DLD1 (cell line): ENCODE results near the gene RASL11A.
"Not testable (repeated sequence)": the region's sequence is repeated elsewhere in the genome, so short reads cannot be mapped to it uniquely, and the experiment has no call there.

Experiments used
- in situ Hi-C: cut with HindIII; loops from 2 replicates; pipeline ENCODE4 v1.10.0; 2017; ENCODE audit warnings: low sequenced_read_pairs

Gene RASL11A, protein sequence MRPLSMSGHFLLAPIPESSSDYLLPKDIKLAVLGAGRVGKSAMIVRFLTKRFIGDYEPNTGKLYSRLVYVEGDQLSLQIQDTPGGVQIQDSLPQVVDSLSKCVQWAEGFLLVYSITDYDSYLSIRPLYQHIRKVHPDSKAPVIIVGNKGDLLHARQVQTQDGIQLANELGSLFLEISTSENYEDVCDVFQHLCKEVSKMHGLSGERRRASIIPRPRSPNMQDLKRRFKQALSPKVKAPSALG

DNA sequence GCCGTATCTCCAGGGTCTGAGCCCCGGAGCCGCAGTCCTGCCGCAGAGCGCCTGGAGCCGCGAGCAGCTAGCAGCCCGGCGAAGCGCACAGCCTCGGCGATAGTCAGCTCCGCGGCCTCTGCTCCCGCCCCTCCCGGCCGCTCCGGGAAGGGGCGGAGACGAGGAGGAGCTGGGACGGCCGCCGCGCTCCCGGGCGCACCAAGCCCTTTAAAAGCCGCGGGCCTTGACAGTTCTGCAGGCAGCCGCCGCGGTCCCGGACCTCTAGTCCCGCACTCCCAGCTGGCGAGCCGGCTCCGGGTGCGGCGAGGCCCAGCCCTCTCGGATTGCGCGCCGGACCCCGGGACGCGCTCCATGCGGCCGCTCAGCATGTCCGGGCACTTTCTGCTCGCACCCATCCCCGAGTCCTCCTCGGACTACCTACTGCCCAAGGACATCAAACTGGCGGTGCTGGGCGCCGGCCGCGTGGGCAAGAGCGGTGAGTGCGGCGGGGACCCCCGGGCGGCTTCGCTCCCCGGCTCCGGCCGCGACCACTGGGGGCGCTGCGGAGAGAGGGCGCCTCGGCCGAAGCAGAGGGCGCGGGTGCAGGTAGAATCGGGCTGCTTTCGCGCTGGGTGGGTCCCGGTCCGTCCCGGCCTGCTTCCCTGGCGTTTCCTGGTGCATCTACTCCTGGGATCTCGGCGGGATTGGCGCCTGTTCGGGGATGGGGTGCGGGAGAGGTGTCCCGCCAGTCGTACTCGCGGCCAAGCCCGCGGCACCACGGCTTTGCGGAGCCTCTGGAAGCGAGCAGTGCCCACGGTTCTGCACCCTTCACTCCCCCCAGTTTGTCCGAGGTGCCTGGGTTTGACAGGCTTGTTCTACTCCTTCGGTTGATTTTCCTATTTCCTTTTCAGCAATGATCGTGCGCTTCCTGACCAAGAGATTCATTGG, at the start of gene RASL11A:
Gene RASL11A (plus strand): TSS at position 237 of the 927 bp plus-strand sequence. CDS start 115 bp downstream, at position 352.
- in situ Hi-C loops = no loop called here

GRCh38 chr13:27222100-27222499, 48.5 kb upstream of the RASL11A start:
- in situ Hi-C loops = not testable (repeated sequence)

DNA sequence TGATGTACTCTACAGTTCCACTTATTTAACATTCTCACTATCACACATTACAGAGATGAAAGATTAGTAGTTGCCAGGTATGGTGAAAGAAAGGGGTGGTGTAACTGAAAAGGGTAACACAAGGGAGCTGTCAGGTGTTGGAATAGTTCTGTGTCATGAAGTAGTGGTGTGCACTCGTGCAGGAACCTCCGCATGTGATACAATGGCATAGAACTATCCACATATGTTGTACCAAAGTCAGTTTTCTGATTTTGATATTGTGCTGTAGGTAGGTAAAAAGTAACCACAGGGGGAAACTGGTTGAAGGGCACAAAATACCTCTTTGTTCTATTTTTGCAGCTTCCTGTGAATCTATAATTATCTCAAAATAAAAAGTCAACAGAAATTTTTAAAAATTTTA, 43.6 kb upstream of the RASL11A start:
- in situ Hi-C loops = no loop called here

- in situ Hi-C loops = no loop called here
Observed at GRCh38 chr13:27228131-27228530, 42.5 kb upstream of the RASL11A start.

DNA sequence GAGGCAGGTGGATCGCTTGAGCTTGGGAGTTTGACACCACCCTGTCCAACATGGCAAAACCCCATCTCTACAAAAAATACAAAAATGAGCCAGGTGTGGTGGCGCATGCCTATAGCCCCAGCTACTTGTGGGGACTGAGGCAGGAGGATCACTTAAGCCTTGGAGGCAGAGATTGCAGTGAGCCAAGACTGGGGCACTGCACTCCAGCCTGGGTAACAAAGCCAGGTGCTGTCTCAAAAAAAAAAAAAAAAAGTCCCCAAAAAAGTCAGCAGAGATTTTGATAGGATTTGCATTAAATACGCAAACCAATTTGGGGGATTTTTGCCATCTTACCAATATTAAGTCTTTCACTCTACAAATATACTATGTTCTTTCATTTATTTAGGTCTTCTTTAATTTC, 41.0 kb upstream of the RASL11A start:
- in situ Hi-C loops = no loop called here

DNA sequence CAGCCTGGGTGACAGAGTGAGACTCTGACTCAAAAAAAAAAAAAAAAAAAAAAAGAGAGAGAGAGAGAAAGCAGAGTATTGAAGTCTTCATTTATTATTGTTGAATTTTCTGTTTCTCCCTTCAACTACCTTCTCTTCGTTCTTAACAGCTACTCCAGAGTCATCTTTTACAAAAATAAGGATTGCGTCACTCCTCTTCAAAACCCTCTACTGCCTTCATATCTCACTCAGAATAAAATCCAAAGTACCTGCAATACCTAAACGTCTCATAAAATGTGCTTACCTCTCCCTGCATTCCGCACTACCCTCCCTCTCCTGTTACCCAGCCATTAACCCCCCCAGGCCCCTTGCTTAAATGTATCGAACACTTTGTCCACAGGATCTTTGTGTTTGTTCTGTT, 36.7 kb upstream of the RASL11A start:
- in situ Hi-C loops = no loop called here

GRCh38 chr13:27236478-27236877, 34.2 kb upstream of the RASL11A start:
- in situ Hi-C loops = no loop called here

DNA sequence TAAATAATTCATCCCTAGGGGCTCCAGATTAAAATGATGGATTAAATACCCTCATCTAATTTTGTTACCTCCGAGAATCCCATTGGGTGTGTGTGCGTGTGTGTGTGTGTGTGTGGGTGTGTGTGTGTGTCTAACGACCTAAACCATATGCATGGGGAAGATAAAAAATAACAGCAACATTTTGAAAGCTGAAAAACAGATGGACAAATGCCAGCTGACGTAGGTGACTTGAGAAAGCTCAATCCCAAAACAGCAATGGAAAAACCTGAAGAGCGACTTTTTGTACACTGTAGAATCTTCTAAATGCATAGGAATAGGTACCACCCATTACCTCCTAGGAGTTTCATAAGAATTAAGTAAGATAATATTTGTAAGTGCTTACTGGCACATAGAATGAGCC, 27.9 kb upstream of the RASL11A start:
- in situ Hi-C loops = no loop called here

GRCh38 chr13:27245610-27246009, 25.0 kb upstream of the RASL11A start:
- in situ Hi-C loops = no loop called here

GRCh38 chr13:27250833-27251165, 19.8 kb upstream of the RASL11A start:
- in situ Hi-C loops = no loop called here

DNA sequence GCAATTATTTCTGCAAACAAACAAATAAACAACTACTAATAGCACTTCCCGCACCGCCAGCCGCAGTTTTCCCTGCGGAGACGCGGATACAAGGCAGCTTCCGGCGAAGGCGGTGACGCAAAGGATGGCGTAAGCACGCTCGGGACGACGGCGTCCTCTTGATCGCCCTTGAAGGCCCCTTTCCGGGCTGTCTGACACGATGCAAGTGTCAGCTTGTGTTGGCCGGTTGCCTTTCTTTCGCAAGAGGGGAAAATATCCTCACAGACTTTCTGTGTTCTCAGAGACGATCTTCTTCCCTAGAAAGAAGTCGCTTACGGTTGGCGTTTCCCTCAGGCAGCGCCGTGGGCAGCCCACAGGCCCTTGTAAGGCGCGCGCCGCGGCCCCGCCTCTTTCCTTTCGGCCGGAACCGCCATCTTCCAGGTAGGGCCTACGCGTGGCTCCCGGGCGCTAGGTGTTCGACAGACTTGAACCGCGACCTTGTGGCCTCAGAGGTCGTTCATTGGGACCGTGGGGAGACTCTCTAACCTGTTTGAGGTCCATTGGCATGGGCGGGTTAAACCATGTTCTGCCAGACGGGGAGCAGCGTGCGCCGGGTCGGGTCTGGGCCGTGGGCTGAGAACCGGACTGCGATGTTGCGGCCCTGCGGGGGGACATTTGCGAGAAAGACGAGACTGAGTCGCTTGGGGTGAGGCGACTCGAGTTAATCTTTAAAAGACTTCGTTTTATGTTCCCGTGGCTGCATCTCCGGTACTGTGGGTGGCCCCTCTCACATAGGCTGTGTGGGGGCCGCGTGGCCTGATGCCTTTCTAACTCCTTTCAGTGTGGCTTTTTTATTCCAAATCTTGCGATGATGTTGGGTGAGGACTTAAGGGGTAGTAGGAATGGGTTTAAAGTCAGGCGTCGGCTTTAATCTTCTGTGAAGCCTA, 19.2 kb upstream of the RASL11A start, which contains the start of gene RPL21:
Gene RPL21 (plus strand): TSS at position 393 of the 926 bp plus-strand sequence. CDS start 2,219 bp downstream, outside the sequence.
- in situ Hi-C loops = no loop called here

- in situ Hi-C loops = no loop called here
Observed at GRCh38 chr13:27252467-27252866, 18.2 kb upstream of the RASL11A start.

- in situ Hi-C loops = no loop called here
Observed at GRCh38 chr13:27257233-27257568, 13.4 kb upstream of the RASL11A start.

GRCh38 chr13:27257648-27258253, 12.9 kb upstream of the RASL11A start:
- in situ Hi-C loops = no loop called here

- in situ Hi-C loops = no loop called here
Observed at GRCh38 chr13:27258637-27259386, 11.8 kb upstream of the RASL11A start.

DNA sequence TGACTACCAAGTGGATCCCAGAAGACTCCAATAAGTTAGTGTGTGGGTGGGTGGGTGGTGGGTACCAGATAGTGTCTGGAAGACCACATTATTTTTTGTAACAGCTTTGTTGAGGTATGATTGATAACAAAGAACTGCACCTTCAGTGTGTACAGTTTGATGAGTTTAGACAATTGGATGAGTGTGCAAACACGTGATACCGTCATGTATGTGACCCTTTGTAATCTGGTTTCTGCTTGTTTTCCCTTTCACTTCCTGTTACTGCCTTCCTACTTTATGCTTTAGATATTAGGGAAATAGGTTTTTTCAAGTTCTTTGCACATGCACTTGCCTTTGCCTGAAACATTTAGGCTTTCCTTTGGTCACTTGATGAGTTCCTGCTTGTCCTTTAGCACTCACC, 10.8 kb upstream of the RASL11A start:
- in situ Hi-C loops = no loop called here

GRCh38 chr13:27261396-27261795, 9.2 kb upstream of the RASL11A start:
- in situ Hi-C loops = no loop called here

GRCh38 chr13:27263438-27263837, 7.2 kb upstream of the RASL11A start:
- in situ Hi-C loops = no loop called here

DNA sequence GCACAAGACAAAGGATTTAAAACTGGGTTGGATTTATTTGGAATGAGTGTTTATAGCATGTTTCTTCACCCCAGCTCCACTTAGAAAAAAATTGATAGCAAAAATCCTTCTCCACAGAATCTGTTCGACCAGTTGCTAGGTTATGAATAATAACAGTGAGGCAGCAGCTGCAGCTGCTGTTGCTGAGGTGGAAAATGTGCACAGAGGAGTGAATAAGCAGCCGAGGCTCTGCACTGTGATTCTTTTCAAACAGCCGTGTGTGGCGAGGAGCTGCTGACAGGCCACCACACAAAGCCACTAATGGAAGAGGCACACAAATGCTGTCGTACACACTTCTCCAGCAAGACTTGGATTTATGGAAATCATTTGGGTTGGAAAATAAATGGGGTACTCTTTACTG, 6.4 kb upstream of the RASL11A start:
- in situ Hi-C loops = no loop called here

DNA sequence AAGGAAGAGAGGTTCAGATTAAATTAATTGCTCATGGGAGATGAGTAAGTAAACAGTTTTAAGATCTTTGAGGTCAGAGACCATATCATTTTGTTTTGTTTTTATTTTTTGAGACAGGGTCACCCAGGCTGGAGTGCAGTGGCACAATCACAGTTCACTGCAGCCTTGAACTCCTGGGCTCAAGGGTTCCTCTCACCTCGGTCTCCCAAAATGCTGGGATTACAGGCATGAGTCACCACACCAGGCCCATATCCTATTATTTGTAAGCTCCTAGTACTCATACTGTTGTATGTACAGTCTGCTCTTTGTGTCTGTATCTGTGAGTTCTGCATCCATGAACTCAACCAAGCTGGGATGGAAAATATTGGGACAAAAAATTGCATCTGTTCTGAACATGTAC, 6.0 kb upstream of the RASL11A start:
- in situ Hi-C loops = no loop called here
